ENCODE measurements around the gene CREB3L1. TPM values are rescaled to one million over a fixed set of nuclear protein-coding genes. Genes with fewer than 3 reads are reported as not detected.

Gene CREB3L1
- polyA plus RNA-seq, 1 experiment = 24.2 TPM

DNA sequence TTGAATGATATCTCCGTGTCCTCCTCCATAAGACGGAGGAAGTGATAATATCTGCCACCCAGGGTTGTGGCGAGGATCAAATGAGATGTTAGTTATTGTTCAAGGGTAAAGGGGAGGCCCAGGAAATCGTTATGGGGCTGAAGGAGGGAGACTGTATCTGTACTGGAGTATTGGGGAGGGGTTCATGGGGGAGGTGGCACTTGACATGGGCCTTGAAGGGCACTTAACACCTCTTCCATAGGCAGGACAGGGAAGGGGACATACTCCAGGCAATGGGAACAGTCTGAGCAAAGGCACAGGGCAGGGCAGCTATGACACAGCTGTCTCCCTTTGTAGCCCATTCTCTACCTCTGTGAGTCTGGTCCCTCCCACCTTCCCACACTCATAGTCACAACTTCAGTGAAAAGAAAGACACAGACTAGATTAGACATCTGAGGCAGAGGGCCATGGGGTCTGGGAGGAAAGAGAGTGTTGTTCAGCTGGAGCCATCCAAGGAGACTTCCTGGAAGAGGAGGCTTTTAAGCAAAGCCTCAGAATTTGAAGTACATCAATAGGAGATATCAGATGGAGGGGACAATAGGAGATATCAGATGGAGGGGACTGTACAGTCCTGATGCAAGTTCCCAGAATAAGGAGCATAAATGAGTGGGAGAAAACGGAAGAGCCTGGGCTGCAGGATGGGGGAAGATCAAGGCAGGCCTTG lies 54.0 kb downstream of the CREB3L1 start:
- Histone ChIP-seq H3K9me3 (ENCODE audit: control insufficient read depth, insufficient read depth, low read length) (no peaks in the 10 kb centered on the region; the same call in 1 of the 2 replicates), H3K4me3 (ENCODE audit: low read depth, low read length) (no peak overlapping the region), H3K27me3 (ENCODE audit: control insufficient read depth, insufficient read depth, low read length) (peaks cover 44% of the 10 kb centered on the region), H3K27ac (ENCODE audit: low read depth, low read length) (no peak overlapping the region)
- no peak for DNase-seq (ENCODE audit: low read depth, low spot score)
- POLR2A ChIA-PET = interaction anchor here (0.5 to 1.6 kb wide), 3 partner anchors 17 to 484 kb away, joined by 3 to 5 read pairs (median 4); partner anchors contain the start of gene CRY2
- no peak for TF ChIP-seq CTCF (IDR thresholded peaks at IDR 0.05; ENCODE audit: low read depth, low read length)
- CTCF ChIA-PET = interaction anchor here (1.1 to 1.5 kb wide), 2 partner anchors 17 to 92 kb away, joined by 3 to 4 read pairs; no protein-coding TSS in a partner anchor

GRCh38 chr11:46332093-46332567 lies 54.7 kb downstream of the CREB3L1 start:
- peaks cover 44% of the 10 kb centered on the region for H3K27me3 ChIP-seq (ENCODE audit: control insufficient read depth, insufficient read depth, low read length)
- ChIA-PET CTCF (no interaction called here), POLR2A (interaction anchor here (0.7 kb wide), 1 partner anchor 10 kb away, joined by 3 read pairs; no protein-coding TSS in a partner anchor)
- TF ChIP-seq CTCF (IDR thresholded peaks at IDR 0.05; ENCODE audit: low read depth, low read length) = no peak
- H3K9me3 ChIP-seq (ENCODE audit: control insufficient read depth, insufficient read depth, low read length) = no peaks in the 10 kb centered on the region; the same call in 1 of the 2 replicates
- H3K4me3 ChIP-seq (ENCODE audit: low read depth, low read length) = no peak overlapping the region; the same call in 1 of the 2 replicates
- H3K27ac ChIP-seq (ENCODE audit: low read depth, low read length) = no peak overlapping the region
- no peak for DNase-seq (ENCODE audit: low read depth, low spot score)

DNA sequence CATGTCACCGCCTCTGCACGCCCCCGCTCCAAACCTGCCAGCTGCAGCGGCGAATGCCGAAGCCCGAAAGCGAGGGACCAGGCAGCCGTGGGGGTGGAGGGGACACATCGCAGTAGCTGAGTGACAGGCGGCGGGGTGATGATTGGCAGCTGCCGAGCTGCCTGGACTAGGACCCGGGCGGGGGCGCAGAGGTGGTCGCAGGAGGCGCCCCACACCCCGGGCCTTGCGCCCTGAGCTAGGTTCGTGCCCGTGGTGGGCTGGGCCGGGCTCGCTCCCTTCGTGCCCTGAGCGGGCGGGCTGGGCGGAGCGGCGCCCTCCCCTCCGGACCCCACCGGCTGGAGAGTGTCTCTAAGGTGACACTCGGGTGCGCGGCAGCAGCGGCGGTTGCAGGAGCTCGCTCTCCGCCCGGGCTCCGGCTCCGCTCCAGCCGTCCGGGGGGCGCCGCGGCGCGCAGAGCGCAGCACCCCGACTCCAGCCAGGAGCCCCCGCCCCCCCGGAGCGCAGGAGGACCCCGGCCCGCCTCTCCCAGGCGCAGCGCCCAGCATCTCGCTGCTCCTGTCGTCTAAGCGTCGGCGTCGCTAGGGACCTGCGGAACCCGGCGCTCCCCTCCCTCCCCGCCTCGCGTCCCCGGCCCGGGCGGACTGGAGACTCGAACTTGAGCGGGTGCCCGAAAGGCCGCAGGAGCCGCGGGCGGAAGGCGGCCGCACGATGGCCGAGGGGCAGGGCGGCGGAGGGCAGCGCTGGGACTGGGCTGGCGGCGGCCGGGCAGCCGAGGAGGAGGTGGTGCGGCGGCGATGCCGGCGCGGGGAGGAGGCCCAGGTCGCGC lies 55.3 kb downstream of the CREB3L1 start:
- TF ChIP-seq CTCF (IDR thresholded peaks at IDR 0.05; ENCODE audit: low read depth, low read length) = no peak
- Histone ChIP-seq H3K27ac (ENCODE audit: low read depth, low read length) (no peak overlapping the region), H3K9me3 (ENCODE audit: control insufficient read depth, insufficient read depth, low read length) (no peaks in the 10 kb centered on the region; the same call in 1 of the 2 replicates), H3K4me3 (ENCODE audit: low read depth, low read length) (peak overlapping the region; percentile 32; the same call in 1 of the 2 replicates), H3K27me3 (ENCODE audit: control insufficient read depth, insufficient read depth, low read length) (peaks cover 44% of the 10 kb centered on the region)
- CTCF ChIA-PET = no interaction called here
- POLR2A ChIA-PET = interaction anchor here (0.7 kb wide), 1 partner anchor 10 kb away, joined by 3 read pairs; no protein-coding TSS in a partner anchor
- DNase-seq (ENCODE audit: low read depth, low spot score) = no peak

- TF ChIP-seq CTCF (IDR thresholded peaks at IDR 0.05; ENCODE audit: low read depth, low read length) = no peak
- Histone ChIP-seq H3K9me3 (ENCODE audit: control insufficient read depth, insufficient read depth, low read length) (no peaks in the 10 kb centered on the region; the same call in 1 of the 2 replicates), H3K4me3 (ENCODE audit: low read depth, low read length) (peak overlapping the region; percentile 32), H3K27ac (ENCODE audit: low read depth, low read length) (no peak overlapping the region), H3K27me3 (ENCODE audit: control insufficient read depth, insufficient read depth, low read length) (peaks cover 47% of the 10 kb centered on the region)
- CTCF ChIA-PET = no interaction called here
- no peak for DNase-seq (ENCODE audit: low read depth, low spot score)
- POLR2A ChIA-PET = no interaction called here
Measured at GRCh38 chr11:46333394-46333947, 56.0 kb downstream of the CREB3L1 start.
